ENCODE data around the gene FGF12.

FGF12 gene

DNA sequence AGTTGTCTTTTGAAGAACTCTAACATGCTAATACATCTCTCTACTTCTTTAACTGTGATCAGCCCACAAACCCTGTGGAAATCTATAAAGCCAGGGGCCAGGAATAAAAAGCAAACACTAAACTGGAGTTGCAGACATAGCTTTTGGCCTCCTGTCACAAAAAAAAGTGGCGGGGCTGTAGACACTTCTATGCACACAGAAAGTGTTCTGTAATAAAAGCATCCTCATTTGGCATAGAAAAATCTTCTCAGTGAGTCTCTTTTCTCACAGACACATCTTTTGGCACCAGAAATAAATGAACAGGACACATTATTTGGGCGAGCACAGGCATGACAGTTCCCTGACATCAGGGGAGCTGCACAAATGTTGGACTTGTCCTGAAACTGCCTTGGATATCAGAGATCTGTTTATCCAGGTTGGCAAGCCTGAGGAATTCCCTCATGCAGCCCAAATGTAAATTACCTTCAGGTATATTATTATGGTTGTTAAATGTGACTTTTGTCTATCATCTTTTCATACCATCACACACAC is 355.4 kb downstream of the FGF12 start:
- no peaks in the 10 kb centered on the region for H3K4me1 Mint-ChIP-seq
- H3K27me3 Mint-ChIP-seq (ENCODE audit: low read depth) = peaks cover 4% of the 10 kb centered on the region
- H3K27ac Mint-ChIP-seq = no peak overlapping the region
- no peaks in the 10 kb centered on the region for H3K36me3 Mint-ChIP-seq (ENCODE audit: low read depth)
- TF ChIP-seq, protein P1, sequence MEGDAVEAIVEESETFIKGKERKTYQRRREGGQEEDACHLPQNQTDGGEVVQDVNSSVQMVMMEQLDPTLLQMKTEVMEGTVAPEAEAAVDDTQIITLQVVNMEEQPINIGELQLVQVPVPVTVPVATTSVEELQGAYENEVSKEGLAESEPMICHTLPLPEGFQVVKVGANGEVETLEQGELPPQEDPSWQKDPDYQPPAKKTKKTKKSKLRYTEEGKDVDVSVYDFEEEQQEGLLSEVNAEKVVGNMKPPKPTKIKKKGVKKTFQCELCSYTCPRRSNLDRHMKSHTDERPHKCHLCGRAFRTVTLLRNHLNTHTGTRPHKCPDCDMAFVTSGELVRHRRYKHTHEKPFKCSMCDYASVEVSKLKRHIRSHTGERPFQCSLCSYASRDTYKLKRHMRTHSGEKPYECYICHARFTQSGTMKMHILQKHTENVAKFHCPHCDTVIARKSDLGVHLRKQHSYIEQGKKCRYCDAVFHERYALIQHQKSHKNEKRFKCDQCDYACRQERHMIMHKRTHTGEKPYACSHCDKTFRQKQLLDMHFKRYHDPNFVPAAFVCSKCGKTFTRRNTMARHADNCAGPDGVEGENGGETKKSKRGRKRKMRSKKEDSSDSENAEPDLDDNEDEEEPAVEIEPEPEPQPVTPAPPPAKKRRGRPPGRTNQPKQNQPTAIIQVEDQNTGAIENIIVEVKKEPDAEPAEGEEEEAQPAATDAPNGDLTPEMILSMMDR (IDR thresholded peaks at IDR 0.05; ENCODE audit: unreplicated experiment in 3 of 3) = no peak
- no peaks in the 10 kb centered on the region for H3K9me3 Mint-ChIP-seq
- H3K4me3 Mint-ChIP-seq = no peak overlapping the region

DNA sequence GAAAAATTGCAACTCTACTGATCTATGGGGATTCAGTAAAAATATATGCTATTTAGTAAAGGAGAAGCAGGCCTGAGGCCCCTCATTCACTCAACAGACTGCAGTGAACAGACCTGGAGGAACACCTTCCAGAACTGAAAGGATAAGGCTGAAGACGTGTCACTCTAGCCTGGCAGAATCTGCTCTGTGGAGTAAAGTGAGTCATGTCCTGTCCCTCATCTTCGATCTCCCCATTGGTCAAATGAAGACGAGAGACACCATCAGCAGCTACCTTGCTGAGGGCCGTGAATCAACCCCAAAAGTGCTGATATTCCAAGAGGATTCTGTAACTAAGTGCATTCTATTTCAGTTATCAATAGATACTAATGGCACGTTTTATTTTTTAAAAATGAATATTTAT is 359.7 kb downstream of the FGF12 start:
- H3K4me1 Mint-ChIP-seq = no peaks in the 10 kb centered on the region
- TF ChIP-seq, protein P1 (IDR thresholded peaks at IDR 0.05; ENCODE audit: unreplicated experiment in 3 of 3) = no peak
- H3K27me3 Mint-ChIP-seq (ENCODE audit: low read depth) = peaks cover 4% of the 10 kb centered on the region
- H3K36me3 Mint-ChIP-seq (ENCODE audit: low read depth) = no peaks in the 10 kb centered on the region
- H3K4me3 Mint-ChIP-seq = no peak overlapping the region
- H3K27ac Mint-ChIP-seq = no peak overlapping the region
- no peaks in the 10 kb centered on the region for H3K9me3 Mint-ChIP-seq

DNA sequence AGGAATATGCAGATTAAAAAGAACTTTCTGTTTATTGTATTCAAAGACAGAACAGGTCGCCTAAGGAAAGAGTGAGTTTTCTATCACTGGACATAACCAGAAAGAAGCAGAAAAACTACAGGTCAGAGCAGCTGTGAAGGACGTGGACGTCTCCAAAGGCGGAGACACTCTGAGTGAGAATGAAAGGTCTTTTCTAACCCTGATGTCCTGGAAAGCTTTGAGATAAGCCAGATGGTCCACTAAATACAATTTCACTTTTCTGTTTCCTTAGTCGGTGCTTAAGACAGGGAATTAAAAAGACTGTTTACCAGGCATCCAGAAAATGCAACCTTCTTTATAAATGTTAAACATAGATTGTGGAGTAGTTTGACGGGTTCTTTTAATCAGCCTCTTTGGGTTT is 360.4 kb downstream of the FGF12 start:
- TF ChIP-seq, protein P1 (IDR thresholded peaks at IDR 0.05; ENCODE audit: unreplicated experiment in 3 of 3) = no peak
- no peak overlapping the region for H3K27ac Mint-ChIP-seq
- no peak overlapping the region for H3K4me3 Mint-ChIP-seq
- no peaks in the 10 kb centered on the region for H3K36me3 Mint-ChIP-seq (ENCODE audit: low read depth)
- no peaks in the 10 kb centered on the region for H3K9me3 Mint-ChIP-seq
- H3K27me3 Mint-ChIP-seq (ENCODE audit: low read depth) = peaks cover 7% of the 10 kb centered on the region
- H3K4me1 Mint-ChIP-seq = no peaks in the 10 kb centered on the region

DNA sequence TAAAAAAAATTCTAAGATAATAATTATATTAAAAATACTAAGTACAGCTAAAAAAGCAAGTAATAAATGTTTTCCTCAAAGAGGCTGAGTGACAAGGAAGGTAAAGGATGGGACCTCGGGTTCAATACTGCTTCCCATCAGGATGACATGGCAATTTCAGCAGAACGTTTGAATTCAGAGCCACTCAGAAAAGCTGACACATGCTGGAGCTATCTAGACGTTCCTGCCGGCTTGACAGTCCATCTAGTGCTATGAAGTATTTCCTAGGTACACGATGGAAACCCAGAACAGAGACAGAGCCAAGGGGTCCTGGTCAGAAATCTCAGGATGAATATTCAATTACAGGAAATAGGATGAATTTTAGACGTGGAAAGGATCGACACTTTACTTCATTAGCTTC is 361.8 kb downstream of the FGF12 start:
- Mint-ChIP-seq H3K9me3 (no peaks in the 10 kb centered on the region), H3K27ac (no peak overlapping the region), H3K4me1 (no peaks in the 10 kb centered on the region), H3K27me3 (ENCODE audit: low read depth) (peaks cover 7% of the 10 kb centered on the region), H3K4me3 (no peak overlapping the region), H3K36me3 (ENCODE audit: low read depth) (no peaks in the 10 kb centered on the region)
- TF ChIP-seq, protein P1 (IDR thresholded peaks at IDR 0.05; ENCODE audit: unreplicated experiment in 3 of 3) = no peak

DNA sequence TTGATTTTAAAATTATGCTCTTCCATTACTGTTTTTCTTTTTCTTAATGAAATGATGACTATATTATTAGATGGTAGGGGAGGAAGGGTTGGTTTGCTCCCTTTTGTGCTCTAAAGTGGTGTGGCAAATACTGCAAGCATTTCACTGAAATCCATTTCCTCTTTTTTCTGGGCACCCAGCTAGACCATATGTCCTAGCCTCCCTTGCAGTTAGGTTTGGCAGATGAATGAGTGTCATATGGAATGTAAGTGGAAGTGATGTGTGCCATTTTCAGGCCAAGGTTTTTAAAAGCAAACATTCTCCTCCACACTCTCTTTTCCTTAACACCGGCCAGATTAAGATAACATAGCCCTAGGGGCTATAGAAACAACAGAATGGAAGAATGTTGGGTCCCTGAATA is 363.0 kb downstream of the FGF12 start:
- H3K36me3 Mint-ChIP-seq (ENCODE audit: low read depth) = no peaks in the 10 kb centered on the region
- H3K4me3 Mint-ChIP-seq = no peak overlapping the region
- H3K27me3 Mint-ChIP-seq (ENCODE audit: low read depth) = peaks cover 7% of the 10 kb centered on the region
- TF ChIP-seq, protein P1 (IDR thresholded peaks at IDR 0.05; ENCODE audit: unreplicated experiment in 3 of 3) = no peak
- H3K9me3 Mint-ChIP-seq = no peaks in the 10 kb centered on the region
- H3K4me1 Mint-ChIP-seq = no peaks in the 10 kb centered on the region
- no peak overlapping the region for H3K27ac Mint-ChIP-seq

DNA sequence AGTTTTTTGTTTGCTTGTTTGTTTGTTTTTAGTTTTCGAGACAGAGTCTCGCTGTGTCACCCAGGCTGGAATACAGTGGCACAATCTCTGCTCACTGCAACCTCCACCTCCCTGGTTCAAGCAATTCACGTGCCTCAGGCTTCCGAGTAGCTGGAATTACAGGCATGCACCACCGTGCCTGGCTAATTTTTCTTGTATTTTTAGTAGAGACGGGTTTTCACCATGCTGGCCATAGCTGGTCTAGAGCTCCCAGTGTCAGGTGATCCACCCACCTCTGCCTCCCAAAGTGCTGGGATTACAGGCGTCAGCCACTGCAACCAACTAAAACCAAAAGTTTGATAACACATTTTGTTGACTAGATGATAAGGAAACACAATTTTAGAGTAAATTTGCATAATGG is 372.7 kb downstream of the FGF12 start:
- no peaks in the 10 kb centered on the region for H3K36me3 Mint-ChIP-seq (ENCODE audit: low read depth)
- H3K9me3 Mint-ChIP-seq = no peaks in the 10 kb centered on the region
- no peaks in the 10 kb centered on the region for H3K27me3 Mint-ChIP-seq (ENCODE audit: low read depth)
- TF ChIP-seq, protein P1 (IDR thresholded peaks at IDR 0.05; ENCODE audit: unreplicated experiment in 3 of 3) = no peak
- H3K27ac Mint-ChIP-seq = no peak overlapping the region
- H3K4me1 Mint-ChIP-seq = no peaks in the 10 kb centered on the region
- no peak overlapping the region for H3K4me3 Mint-ChIP-seq
